IMR-90 (cell line): Measurements from ENCODE around the gene WDR6.

Source experiments
- CEBPB ChIP-seq: IDR thresholded peaks from 2 replicates; pipeline ENCODE4 v1.6.1; 2012; ENCODE audit warnings: low read depth, low read length, improper control_type of control experiment
- CTCF ChIP-seq: conservative IDR thresholded peaks from 2 replicates; pipeline ENCODE4 v1.5.1; 2012; ENCODE audit warnings: mild to moderate bottlenecking, low read depth, low read length, improper control_type of control experiment
- SMC3 ChIP-seq: fragments of 150-350 bp; IDR thresholded peaks from 2 replicates; pipeline ENCODE4 v1.6.1; 2016; ENCODE audit warnings: low read depth, mild to moderate bottlenecking, antibody characterized with exemption, low read length, moderate library complexity

- TF ChIP-seq CTCF (no peak), SMC3 (no peak), CEBPB (no peak)
Observed at GRCh38 chr3:48980295-48980694, 26.9 kb upstream of the WDR6 start.
